ENCODE measurements around the gene WWTR1.

The WWTR1 gene

DNA sequence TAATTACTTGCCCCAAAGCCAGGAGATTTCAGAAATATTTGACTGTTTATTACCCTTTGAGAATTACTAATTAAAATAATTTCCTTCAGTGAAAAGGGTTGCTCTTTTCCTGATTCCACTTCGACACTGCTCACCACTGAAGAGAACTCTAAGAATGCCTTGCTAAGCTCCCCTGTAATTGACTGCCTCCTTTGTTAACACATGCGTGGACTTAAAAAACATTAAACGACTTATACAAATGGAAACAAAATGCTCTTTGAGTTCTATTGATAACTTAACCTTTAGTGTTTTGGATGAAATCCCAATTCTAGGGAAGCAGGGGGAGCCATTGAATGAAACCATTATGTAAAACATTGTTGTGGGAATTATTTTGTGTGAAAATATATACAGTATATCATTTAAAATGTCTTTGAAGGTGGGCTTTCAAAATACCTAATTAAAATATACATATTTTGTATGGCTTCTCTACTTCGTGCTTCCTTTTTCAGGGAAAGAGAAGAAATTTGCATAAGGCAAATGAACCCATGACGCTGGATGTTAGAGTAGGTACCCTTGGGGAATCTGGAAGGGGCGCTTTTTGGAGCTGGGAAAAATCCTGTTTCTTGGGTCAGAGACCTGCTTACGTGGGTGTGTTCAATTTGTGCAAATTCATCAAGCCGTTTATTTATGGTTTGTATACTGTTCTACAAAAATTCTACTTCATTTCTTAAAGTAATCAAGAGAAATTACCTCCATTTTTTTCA lies 64.2 kb downstream of the WWTR1 start:
- DNase-seq (ENCODE audit: low spot score), result no peak

DNA sequence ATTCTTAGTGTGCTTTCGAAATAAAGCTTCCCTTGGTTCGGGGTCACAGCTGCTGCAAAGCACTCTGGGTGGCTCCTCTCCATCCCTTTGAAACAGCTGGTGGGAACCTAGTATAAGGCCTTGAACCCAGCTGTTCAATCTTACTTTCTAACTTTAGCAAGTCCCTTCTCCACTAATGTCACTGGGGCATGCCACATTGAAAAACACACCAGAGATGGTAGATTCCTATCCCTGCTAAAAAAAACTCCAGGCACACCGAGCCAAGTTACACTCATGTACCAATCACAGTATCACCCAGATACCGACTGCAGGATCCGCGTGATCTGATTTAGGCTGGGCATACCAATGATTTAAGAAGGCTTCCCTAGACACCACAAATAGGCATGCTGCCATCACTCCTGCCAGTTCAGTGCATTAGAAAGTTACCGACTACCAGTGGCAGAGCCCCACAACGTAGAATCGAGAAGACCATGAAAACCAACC lies 65.0 kb downstream of the WWTR1 start:
- no peak for DNase-seq (ENCODE audit: low spot score)

DNA sequence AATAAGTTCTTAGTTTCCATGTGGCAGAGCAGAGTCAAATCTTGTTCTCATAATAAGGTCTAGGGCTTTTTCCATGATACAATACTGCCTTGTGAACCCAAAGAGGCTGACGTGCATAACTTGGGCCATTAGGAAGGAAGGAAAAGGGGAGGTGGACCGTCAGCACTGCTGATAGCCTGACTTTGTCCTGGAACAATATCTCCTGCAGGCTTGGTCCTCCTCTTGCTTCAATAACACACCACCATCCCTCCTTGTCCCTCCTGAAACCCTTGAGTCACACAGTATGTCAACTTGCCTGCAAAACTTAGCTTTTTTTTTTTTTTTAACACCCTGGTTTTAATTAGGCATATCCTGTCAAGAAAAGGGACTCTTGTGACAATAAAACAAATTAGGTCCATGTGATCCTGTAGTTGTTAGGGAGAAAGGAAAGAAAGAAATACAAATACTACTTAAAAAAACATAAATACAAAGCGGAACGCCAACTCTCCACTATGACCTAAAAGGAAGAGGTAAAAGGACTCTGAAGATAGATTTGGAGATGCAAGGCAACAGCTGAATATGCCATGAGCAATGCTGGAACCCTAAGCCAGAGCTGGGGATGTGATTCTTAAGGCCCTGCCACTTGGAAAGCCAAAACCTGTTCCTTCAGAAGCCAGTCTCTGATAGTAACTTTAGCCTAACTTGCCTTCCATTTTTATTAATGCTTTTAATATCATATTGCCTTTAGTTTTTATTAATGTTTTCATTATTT lies 67.0 kb downstream of the WWTR1 start:
- DNase-seq (ENCODE audit: low spot score), result no peak

DNA sequence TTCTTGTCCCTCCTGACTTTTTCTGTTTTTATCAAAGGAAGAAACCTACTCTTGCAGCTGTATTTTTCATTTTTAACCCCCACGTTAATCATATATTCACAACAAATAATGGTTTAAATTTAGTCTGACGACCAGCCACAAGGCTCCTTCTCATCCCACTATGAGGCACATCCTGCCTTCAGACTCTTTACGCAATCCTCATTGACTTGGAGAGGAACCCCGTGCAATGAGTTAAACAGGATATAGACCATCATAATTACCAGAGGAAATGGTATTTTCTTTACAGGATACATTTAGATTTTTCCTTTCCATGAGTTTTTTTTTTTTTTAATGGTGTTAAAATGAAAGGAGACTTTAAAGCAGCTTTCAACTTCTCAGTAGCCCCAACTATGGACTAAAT lies 68.5 kb downstream of the WWTR1 start:
- no peak for DNase-seq (ENCODE audit: low spot score)

DNA sequence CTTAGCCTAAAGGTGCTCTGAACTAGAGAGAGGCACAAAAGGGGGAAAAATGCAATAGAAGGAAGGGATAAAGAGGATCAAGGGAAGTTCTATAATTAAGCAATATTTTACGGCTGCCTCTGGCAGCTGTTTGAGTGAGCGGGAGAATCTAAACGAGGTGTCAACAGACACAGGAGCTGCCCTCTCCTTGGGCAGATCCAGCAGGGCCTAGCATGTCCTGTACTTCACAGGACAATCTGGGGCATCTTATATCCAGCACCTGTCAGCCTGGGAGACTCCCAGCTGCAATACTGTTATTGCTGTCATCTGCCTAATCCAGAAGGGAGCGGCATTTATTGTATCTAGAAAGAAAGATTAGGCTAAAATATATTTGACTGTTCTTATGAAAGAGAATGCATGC lies 68.9 kb downstream of the WWTR1 start:
- no peak for DNase-seq (ENCODE audit: low spot score)

DNA sequence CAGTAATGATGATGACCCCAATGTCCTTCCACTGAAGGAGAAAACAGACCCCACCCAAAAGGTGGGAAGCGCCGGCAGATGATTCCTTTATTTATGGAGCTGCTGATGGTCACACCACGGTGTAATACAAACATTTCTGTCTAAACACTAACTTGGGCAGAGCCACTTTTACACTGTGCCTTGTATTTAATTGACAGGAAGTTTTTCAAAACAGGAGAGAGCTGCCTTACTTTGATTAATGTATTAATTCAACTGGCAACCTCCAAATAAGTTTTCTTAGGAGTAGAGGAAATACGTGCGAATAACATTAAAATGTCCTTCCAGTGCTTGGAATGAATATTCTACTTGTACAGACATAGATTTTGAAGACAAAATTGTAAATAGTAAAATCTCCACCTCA lies 70.4 kb downstream of the WWTR1 start:
- DNase-seq (ENCODE audit: low spot score), result no peak

DNA sequence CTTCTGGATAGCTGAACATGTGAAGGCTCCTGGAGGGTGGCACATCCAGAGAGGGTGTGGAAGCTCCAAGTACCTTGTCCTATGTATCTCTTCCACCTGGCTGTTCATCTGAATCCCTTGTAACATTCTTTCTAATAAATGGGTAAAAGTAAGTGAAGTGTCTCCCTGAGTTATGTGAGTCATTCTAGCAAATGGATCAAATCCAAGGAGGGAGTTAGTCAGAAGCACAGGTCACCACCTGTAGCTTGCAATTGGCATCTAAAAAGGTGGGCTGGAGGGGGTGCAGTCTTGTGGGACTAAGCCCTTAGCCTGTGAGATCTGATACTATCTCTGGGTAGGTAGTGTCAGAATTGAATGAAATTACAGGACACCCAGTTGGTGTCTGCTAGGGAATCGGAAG lies 71.0 kb downstream of the WWTR1 start:
- no peak for DNase-seq (ENCODE audit: low spot score)

DNA sequence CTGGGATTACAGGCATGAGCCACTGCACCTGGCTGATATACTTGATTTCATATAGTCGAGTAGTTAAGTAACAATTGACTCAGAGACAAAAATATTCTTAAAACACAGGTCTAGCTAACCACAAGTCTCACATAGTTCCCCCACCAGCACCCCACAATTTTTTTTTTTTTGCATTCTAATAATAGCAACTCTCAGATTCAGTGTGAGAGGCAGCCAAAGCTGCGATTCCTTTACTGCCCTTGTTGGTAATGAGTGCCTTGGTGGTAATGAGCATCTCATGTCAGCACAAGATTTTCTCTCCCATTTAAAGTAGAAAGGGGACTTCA lies 72.5 kb downstream of the WWTR1 start:
- DNase-seq (ENCODE audit: low spot score), result no peak

DNA sequence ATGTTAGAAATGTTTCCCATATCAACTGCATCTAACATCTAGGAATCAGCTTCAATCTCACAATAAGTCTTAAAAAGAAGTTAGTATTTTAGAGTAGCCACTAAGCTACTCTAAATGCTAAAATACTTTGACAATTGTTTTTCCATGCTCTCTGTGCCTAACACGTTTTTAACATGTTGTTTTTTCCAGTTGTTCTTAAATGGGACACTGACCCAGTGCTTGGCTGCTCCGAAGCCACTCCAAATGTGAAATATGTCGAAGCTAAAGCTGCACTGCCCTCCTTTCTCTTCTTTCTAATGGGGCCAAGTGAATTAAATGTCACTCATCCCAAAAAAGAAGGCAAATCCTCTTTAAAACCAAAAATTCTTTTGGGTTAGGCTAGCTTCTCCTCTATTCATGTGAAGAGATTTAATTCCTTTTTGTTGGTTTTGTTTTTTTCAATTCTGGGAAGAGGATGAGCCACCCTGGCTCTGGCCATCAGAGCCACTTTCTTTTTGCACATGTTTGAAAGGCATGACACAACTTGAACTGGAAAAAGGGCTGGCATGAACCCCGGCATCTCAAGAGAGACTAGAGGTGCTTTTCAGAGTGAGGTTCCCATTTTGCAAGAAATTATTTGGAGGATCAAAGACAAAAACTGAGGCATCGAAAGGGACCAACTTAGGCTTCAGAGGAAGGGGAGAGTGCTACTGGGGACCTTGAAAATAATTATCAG lies 73.7 kb downstream of the WWTR1 start:
- DNase-seq (ENCODE audit: low spot score), result no peak

DNA sequence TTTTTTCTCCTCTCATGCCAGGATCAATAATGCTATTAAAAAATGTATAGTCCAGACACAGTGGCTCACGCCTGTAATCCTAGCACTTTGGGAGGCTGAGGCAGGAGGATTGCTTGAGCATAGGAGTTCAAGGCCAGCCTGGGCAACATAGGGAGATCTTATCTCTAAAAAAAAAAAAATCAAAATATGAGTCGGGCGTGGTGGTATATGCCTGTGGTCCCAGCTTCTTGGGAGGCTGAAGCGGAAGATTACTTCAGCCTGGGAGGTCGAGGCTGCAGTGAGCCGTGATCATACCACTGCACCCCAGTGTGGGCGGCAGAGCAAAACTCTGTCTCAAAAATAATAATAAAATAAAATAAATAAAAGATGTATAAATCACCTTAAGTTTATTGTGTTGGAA lies 75.4 kb downstream of the WWTR1 start:
- no peak for DNase-seq (ENCODE audit: low spot score)

DNA sequence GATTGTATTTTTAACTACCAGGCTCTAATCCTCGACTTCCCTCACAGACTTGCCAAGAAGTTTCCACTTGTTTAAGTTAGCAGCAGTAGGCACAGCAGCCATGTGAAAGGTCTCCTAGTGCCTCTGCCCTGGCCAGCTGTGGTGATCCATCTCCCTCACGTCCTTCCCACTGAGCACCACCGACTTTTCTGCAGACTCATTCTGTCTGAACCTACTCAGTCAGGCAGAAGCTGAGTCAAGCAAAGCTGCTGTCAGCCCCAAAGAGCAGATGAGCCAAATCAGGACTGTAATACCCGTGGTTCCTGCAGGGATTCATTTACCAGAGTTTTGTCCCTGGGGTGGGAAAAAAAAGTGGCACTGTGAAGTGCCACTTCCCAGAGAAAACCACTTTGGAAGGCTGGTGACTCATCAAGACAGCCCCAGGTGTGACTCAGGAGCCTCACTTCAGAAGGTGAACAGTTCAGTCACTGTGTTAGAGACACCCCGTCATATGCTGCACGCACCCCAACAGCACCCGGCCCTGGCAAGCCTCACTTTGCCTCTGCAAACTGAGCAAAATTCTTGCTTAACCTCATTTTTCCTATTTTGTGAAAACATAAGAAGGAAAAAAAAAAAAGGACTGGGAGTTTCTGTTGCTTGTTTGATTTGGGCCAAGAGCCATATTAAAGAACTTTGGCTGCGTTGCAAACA lies 76.0 kb downstream of the WWTR1 start:
- DNase-seq (ENCODE audit: low spot score), result peak; percentile 54

DNA sequence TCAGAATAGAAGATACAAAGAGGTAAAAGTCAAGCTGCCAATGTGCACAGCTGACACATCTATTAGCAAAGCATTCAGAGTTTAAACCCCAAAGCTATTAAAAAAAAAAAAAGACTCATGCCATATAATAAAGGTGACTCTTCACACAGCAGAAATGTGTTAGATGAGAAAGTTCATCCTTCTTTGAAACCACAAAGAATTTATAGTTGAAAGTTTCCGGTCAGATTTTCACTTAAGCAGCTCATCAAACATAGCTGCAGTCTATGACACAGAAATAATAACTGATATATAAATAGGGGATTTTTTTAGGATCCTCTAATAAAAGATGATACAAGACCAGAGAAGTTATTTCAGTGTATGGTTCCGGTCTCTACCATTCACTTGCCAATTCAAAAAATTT lies 76.6 kb downstream of the WWTR1 start:
- no peak for DNase-seq (ENCODE audit: low spot score)

DNA sequence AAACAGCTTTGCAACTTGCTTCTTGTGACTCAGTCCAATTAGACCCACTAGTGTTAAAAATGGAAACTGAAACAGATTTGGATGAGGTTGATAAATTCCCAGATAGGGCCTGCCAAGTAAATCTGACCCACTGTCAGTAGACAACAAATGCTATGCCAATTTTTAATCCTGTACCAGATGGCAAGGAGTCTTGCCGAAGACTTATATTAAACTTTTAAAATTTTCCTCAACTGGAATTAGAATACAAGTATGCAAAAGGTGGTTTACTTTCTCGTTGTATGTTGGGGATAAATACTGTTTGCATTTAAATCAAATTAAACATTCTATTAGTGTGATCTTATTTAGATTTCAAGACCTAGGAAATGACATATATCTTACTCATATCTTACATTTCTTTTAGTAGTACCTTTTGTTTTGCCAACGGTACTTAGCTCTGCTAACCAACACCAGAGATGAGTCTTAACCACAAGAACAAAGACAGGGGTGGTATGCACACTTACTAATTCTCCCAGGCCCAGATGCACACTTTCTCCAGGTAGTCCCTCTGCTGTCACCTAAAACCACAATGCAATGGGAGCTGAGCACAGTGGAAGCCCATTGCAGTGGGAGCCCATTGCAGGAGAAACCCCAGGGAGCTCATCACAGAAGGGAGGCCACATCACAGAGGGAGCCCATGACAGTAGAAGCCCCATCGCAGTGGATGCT lies 77.8 kb downstream of the WWTR1 start:
- DNase-seq (ENCODE audit: low spot score), result no peak

DNA sequence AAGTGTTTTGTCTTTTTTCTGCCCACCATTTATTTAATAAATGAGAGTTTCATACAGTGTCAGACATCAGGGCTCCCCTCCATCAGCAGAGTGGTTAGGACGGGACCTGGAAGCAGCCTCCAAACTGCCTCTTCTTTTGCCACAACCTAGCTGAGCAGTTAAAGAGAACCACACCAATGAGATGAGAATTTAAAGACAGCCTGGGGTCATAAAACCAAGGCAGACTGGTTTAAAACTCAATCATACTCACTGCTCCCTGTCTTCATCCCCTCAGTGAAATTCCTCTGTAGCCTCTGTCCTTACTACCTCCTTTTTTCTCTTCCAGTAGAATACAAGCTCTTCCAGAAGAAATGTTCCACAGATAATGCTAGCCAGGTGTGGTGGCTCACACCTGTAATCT lies 78.7 kb downstream of the WWTR1 start:
- no peak for DNase-seq (ENCODE audit: low spot score)

DNA sequence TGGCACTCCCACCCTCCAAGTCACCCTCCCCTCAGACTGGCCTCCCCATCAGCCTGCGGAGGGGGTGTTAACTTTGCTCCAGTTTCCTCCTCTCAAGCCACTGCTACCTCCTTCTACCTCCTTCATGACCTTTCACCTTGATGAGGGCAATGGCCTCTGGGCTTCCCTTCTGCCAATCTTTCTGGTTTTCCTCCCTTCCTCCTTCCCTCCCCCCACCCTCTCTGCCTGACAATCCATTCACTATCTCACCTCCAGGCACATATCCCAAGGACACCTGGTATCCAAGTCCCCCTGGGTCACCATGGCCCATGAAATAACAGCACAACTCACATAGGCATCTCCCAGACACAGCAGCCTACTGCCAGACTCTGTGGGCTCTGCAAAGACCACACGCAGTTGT lies 80.0 kb downstream of the WWTR1 start:
- no peak for DNase-seq (ENCODE audit: low spot score)

DNA sequence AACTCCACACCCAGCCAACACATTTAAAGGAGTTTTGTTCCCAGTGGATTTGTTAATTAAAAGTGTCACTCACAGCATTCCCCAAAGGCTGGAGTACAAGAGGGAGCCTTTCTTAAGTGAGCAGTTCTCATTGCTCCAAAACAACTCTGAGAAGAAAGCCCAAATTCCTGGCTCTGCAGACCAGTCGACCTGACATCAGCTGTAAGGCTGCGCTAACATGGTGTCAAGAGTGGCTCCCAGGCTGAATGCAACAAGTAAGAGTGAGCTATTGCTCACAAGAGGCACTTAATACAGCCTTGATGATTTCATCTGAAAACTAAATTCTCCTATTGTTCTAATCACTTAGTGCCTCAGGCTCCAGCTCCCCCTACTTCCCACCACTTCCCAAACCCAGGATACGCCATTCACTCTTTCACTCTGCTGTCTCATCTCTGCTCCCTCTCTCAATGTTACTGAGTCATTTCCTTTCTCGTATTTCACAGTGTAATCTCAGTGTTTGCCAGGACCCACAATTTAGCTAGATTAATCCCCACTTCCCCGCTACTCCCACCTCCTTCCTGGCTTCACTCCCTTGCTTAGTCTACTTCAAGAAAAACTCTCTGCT lies 81.8 kb downstream of the WWTR1 start:
- DNase-seq (ENCODE audit: low spot score), result peak; percentile 57

DNA sequence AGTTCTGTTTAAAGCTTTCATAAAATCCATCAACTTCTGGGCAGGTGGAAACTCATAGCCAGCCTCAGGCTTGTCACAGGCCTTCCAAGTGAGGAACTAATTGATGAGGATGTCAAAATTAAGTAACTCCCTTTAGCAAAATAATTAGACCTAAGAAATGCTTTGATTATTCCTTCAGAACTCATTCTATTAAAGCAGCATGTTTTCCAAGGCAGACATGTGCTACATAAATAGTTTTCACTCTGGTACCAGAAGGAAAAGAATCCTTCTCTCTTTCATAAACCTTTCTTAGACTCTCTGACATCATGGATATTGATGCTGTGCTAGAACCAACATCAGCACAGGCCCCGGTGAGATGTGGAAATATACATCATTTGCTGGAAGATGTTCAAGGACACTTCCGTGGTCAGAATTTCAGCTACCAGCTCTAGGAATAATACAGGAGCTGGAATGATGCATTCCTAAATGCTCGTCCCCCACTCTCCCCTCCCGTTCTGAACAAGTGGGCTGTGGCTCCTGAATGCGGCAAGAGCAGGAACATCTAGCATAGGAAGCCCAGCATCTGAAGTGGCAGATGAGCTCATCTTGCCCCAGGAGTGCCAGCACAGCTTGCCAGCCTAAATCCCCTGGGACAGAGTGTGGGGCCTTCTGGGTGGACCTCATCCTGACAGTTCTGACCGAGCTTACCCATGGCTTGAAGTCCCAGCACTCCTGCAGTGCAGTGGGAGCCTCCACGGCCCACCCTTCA lies 82.4 kb downstream of the WWTR1 start:
- no peak for DNase-seq (ENCODE audit: low spot score)

DNA sequence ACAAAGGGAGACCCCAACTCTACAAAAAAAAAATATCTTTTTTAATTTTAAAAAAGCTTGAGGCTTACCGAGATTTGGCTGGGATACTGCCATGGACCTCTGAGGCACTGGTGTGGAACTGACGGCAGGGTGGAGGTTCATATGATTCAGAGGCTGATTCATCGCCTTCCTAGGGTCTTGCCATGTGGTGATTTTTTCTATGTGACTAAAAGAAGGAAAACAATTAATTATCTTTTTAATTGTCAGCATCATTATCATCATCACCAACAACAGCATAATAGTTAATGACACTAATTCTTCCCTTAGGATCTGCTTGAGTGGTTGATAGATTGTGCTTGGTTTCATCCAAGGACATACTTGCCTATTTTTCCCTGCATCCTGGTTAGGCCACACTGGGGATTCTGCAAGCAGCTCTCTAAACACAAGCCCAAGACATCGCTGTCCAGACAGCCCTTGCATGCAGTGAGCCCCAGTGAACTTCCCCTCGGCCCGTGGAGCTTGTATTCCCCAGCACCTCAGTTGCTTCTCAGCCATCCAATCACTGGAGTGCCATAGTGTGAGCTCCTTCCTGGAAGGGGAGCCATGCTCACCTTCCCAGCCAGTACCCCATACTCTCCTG lies 84.9 kb downstream of the WWTR1 start:
- no peak for DNase-seq (ENCODE audit: low spot score)

DNA sequence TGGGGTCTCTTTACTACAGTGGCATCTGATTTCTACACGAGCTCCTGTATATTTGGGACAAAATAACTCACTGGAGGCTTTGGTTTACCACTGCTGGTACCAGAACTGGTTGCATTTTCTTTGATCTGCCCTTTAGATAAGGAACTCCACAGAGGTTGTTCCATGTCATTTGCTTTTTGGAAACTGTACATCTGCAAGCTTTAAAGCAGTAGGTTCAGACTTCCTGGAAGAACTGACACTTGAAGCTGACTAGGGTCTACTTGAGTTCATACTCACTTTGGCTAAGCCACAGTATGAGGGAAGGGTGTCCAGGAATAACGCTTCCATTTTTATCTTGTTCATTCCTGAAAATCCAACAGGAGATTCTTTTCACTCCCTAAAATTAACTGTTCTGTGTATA lies 86.4 kb downstream of the WWTR1 start:
- no peak for DNase-seq (ENCODE audit: low spot score)

DNA sequence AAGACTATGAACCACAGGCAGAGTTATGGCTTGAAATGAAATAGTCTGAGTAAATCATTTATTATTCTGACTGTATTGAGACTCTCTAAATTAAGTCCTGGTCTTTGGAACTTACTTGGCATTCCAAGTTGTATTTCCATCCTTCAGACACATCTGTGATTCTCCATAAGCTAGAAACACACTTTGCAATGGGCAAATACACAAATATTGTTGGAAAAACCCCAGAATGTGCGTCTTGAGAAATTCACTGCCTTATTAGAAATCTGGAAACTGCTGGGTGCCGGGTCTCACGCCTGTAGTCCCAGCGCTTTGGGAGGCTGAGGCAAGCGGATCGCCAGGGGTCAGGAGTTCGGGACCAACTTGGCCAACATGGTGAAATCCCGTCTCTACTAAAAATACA lies 87.8 kb downstream of the WWTR1 start:
- no peak for DNase-seq (ENCODE audit: low spot score)

All from hepatic stellate cell (primary cell).